HCT116 (cell line): ENCODE measurements around the gene TMEM11. TPM values are rescaled to one million over a fixed set of nuclear protein-coding genes. Genes with fewer than 3 reads are reported as not detected.

Source experiments
- ATAC-seq: fragments of 200-7000 bp; cut with Tn5 transposase; 2 replicates; pipeline ENCODE4 v1.9.1; 2020; ENCODE audit warnings: mild to moderate bottlenecking, moderate library complexity
- BruUV-seq: library from RNA; stranded (reverse); fragments of 400-500 nt; replicated peaks from 2 replicates; lab custom pipeline; 2021; lab: Mats Ljungman, UMichigan
- CTCF ChIA-PET: fragments of 300-600 bp; sonication (Branson Sonifier 250); formaldehyde crosslinking; loops from one replicate; lab custom pipeline; 2021; ENCODE audit warnings: antibody characterized with exemption; lab: Charles Lee
- POLR2A ChIA-PET: fragments of 300-600, 350-600 bp; sonication (Branson Sonifier 250); formaldehyde crosslinking; loops from one replicate; lab custom pipeline; 2021; ENCODE audit warnings: antibody characterized with exemption; lab: Charles Lee
- RAD21 ChIA-PET, 2 experiments: fragments of 300-600 bp; sonication (Branson Sonifier 250); formaldehyde crosslinking; loops; one replicate each; lab custom pipeline; 2023; ENCODE audit warnings: low total read pairs in 2 of 2; ENCODE audit not compliant: uncharacterized antibody in 2 of 2, unreplicated experiment in 2 of 2, low non-redundant PET in 1 of 2; lab: Charles Lee
- DNase-seq: peaks from one replicate; pipeline ENCODE4 v3.0.0-alpha.2; 2010; ENCODE audit warnings: low read depth, low spot score
- H2AFZ ChIP-seq: fragments of 200-600 bp; shearing (Covaris generic), sonication (generic); 2 replicates; pipeline ENCODE4 v1.6.1; 2017; ENCODE audit warnings: low read depth, mixed run types, mixed read lengths, antibody characterized with exemption, low read length; ENCODE audit not compliant: poor library complexity, severe bottlenecking
- H3K27ac ChIP-seq: 2 replicates; pipeline ENCODE4 v1.5.1; 2012; ENCODE audit warnings: low read depth, low read length
- H3K27me3 ChIP-seq: fragments of 200-600 bp; sonication (generic); 2 replicates; pipeline ENCODE4 v1.6.1; 2016; ENCODE audit warnings: mixed run types, low read length, mixed read lengths; ENCODE audit not compliant: insufficient read depth
- H3K36me3 ChIP-seq, 2 experiments: fragments of 200-500 bp in 1 of 2; fragments of 200-600 bp in 1 of 2; sonication (Bioruptor generic) in 1 of 2; sonication (generic) in 1 of 2; 2 replicates each; pipeline versions ENCODE4 v1.5.1 to v1.6.1; 2014 to 2016; ENCODE audit warnings: low read length in 2 of 2, inconsistent platforms in 1 of 2, mixed read lengths in 1 of 2, mixed run types in 1 of 2; ENCODE audit not compliant: insufficient read depth in 2 of 2, control insufficient read depth in 1 of 2
- H3K4me1 ChIP-seq, 2 experiments: fragments of 200-600 bp in 1 of 2; sonication (generic) in 1 of 2; 2 replicates each; pipeline versions ENCODE4 v1.5.1 to v1.6.1; 2012 to 2017; ENCODE audit warnings: low read length in 2 of 2, inconsistent platforms in 1 of 2, mild to moderate bottlenecking in 1 of 2, mixed read lengths in 1 of 2, mixed run types in 1 of 2, moderate library complexity in 1 of 2; ENCODE audit not compliant: insufficient read depth in 2 of 2, control insufficient read depth in 1 of 2
- H3K4me2 ChIP-seq: fragments of 200-600 bp; sonication (generic); 2 replicates; pipeline ENCODE4 v1.6.1; 2017; ENCODE audit warnings: mixed run types, low read length, mixed read lengths
- H3K4me3 ChIP-seq, 2 experiments: fragments of 200-600 bp in 1 of 2; sonication (generic) in 1 of 2; replicated peaks in 1 of 2; 2 replicates each; pipeline ENCODE4 v1.5.1; 2011 to 2016; ENCODE audit warnings: low read length in 2 of 2, control low read depth in 1 of 2, low read depth in 1 of 2, mild to moderate bottlenecking in 1 of 2, mixed read lengths in 1 of 2, mixed run types in 1 of 2
- H3K79me2 ChIP-seq: fragments of 200-600 bp; sonication (generic); 2 replicates; pipeline ENCODE4 v1.6.1; 2017; ENCODE audit warnings: mild to moderate bottlenecking, mixed run types, low read length, moderate library complexity, mixed read lengths; ENCODE audit not compliant: insufficient read depth
- H3K9ac ChIP-seq: fragments of 200-600 bp; sonication (generic); 2 replicates; pipeline ENCODE4 v1.6.1; 2016; ENCODE audit warnings: low read length, mixed read lengths
- H3K9me2 ChIP-seq: fragments of 200-600 bp; sonication (generic), shearing (Covaris generic); 2 replicates; pipeline ENCODE4 v1.6.1; 2017; ENCODE audit warnings: mixed run types, mild to moderate bottlenecking, moderate library complexity; ENCODE audit not compliant: insufficient read depth
- H3K9me3 ChIP-seq, 2 experiments: fragments of 200-500 bp in 1 of 2; fragments of 200-600 bp in 1 of 2; sonication (Bioruptor generic) in 1 of 2; sonication (generic) in 1 of 2; 2 replicates each; pipeline ENCODE4 v1.6.1; 2014 to 2017; ENCODE audit warnings: low read length in 2 of 2, mixed read lengths in 2 of 2, inconsistent platforms in 1 of 2, low read depth in 1 of 2, mild to moderate bottlenecking in 1 of 2, mixed run types in 1 of 2, moderate library complexity in 1 of 2; ENCODE audit not compliant: control insufficient read depth in 1 of 2, insufficient read depth in 1 of 2
- H4K20me1 ChIP-seq: fragments of 200-600 bp; sonication (generic), shearing (Covaris generic); 2 replicates; pipeline ENCODE4 v1.6.1; 2017; ENCODE audit warnings: mixed run types, mild to moderate bottlenecking, moderate library complexity; ENCODE audit not compliant: insufficient read depth
- CBX3 ChIP-seq: IDR thresholded peaks from 2 replicates; pipeline ENCODE4 v1.6.1; 2012; ENCODE audit warnings: low read depth
- JUND ChIP-seq: IDR thresholded peaks from 2 replicates; pipeline ENCODE4 v1.6.1; 2012
- MAX ChIP-seq: IDR thresholded peaks from 2 replicates; pipeline ENCODE4 v1.6.1; 2012
- RAD21 ChIP-seq: IDR thresholded peaks from 2 replicates; pipeline ENCODE4 v1.6.1; 2012; ENCODE audit warnings: low read depth, mild to moderate bottlenecking
- SIN3A ChIP-seq: IDR thresholded peaks from 2 replicates; pipeline ENCODE4 v1.6.1; 2012; ENCODE audit warnings: low read depth
- SP1 ChIP-seq: IDR thresholded peaks from 2 replicates; pipeline ENCODE4 v1.6.1; 2012; ENCODE audit warnings: low read depth
- TCF7L2 ChIP-seq: IDR thresholded peaks from 2 replicates; pipeline ENCODE4 v1.7.0; 2011; ENCODE audit warnings: borderline replicate concordance, inconsistent platforms; ENCODE audit not compliant: insufficient read depth, insufficient read length; ENCODE audit errors: extremely low read depth
- YY1 ChIP-seq: IDR thresholded peaks from 2 replicates; pipeline ENCODE4 v1.6.1; 2011; ENCODE audit warnings: low read length, low read depth, moderate library complexity, mild to moderate bottlenecking; ENCODE audit not compliant: insufficient replicate concordance; ENCODE audit errors: extremely low read depth
- intact Hi-C: fragments of 100-400 bp; cut with micrococcal nuclease; formaldehyde crosslinking; loops from 2 replicates; pipeline ENCODE4 v1.10.0; 2022
- total RNA-seq: library from RNA; stranded (reverse); gene quantifications from one replicate; pipeline ENCODE4 v1.2.1, GENCODE V29; 2021; ENCODE audit not compliant: unreplicated experiment
- TF ChIP-seq, protein P1 (sequence below): IDR thresholded peaks from 2 replicates; pipeline ENCODE4 v1.6.1; 2011; ENCODE audit warnings: mild to moderate bottlenecking, low read length, moderate library complexity; ENCODE audit not compliant: insufficient replicate concordance; ENCODE audit errors: extremely low read depth

The TMEM11 gene
- total RNA-seq, 1 experiment from 2014 or later: 31.0 TPM

- Histone ChIP-seq H3K9me3 (no peaks in the 10 kb centered on the region), H3K4me3 (no peak overlapping the region), H2AFZ (no peak overlapping the region), H3K4me1 (peaks cover 0 to 6% of the 10 kb centered on the region in 2 experiments; a peak in 1 of 4 replicates), H3K9ac (no peak overlapping the region), H3K27ac (no peak overlapping the region), H3K9me2 (no peaks in the 10 kb centered on the region), H3K79me2 (peaks cover 23% of the 10 kb centered on the region), H4K20me1 (no peaks in the 10 kb centered on the region), H3K27me3 (no peaks in the 10 kb centered on the region), H3K36me3 (peaks cover 2 to 16% of the 10 kb centered on the region in 2 experiments; a peak in 3 of 4 replicates), H3K4me2 (no peak overlapping the region)
- intact Hi-C loops: no loop called here
- ChIA-PET POLR2A (interaction anchor here (0.5 kb wide), 1 partner anchor 21 kb away, joined by 3 read pairs; no protein-coding TSS in a partner anchor), RAD21 (no interaction called here), CTCF (interaction anchor here (0.9 kb wide), 1 partner anchor 24 kb away, joined by 3 read pairs; no protein-coding TSS in a partner anchor)
- TF ChIP-seq CBX3 (no peak), SIN3A (no peak), JUND (no peak), RAD21 (no peak), TCF7L2 (no peak), MAX (no peak), SP1 (no peak), YY1 (no peak)
- TF ChIP-seq, protein P1, sequence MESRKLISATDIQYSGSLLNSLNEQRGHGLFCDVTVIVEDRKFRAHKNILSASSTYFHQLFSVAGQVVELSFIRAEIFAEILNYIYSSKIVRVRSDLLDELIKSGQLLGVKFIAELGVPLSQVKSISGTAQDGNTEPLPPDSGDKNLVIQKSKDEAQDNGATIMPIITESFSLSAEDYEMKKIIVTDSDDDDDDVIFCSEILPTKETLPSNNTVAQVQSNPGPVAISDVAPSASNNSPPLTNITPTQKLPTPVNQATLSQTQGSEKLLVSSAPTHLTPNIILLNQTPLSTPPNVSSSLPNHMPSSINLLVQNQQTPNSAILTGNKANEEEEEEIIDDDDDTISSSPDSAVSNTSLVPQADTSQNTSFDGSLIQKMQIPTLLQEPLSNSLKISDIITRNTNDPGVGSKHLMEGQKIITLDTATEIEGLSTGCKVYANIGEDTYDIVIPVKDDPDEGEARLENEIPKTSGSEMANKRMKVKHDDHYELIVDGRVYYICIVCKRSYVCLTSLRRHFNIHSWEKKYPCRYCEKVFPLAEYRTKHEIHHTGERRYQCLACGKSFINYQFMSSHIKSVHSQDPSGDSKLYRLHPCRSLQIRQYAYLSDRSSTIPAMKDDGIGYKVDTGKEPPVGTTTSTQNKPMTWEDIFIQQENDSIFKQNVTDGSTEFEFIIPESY: no peak
- DNase-seq: no peak
- BruUV-seq: no TSS peak
- ATAC-seq: no peak
Measured at GRCh38 chr17:21194703-21195102, 19.3 kb downstream of the TMEM11 start.
